Stimulated activated CD4-positive, alpha-beta T cell treated with anti-CD3 and anti-CD28 coated beads, Interleukin-15, amount 100 ng/mL, for 48 hours (primary cell): ENCODE data around the gene MCTP2.

Source experiments
- DNase-seq, 2 donors: peaks; one replicate each; pipeline ENCODE4 v3.0.0-alpha.2; 2020; ENCODE audit warnings: low read depth in 2 of 2

The MCTP2 gene

GRCh38 chr15:94230883-94231722, at the start of gene MCTP2:
MCTP2 (plus strand) TSS chr15:94231561; CDS start chr15:94298266, 66,705 bp downstream.
- peak; percentile 68 to 75 for DNase-seq

GRCh38 chr15:94182883-94183282, 48.5 kb upstream of the MCTP2 start:
- DNase-seq = no peak

- no peak for DNase-seq
These were observed 45.7 kb upstream of the MCTP2 start for GRCh38 chr15:94185547-94186236.

- no peak for DNase-seq
These were observed 44.5 kb upstream of the MCTP2 start for GRCh38 chr15:94186770-94187331.

GRCh38 chr15:94193906-94194305, 37.5 kb upstream of the MCTP2 start:
- DNase-seq = no peak

GRCh38 chr15:94196531-94196930, 34.8 kb upstream of the MCTP2 start:
- no peak for DNase-seq

GRCh38 chr15:94198633-94199032, 32.7 kb upstream of the MCTP2 start:
- no peak for DNase-seq

- DNase-seq = no peak
These were observed 31.6 kb upstream of the MCTP2 start for GRCh38 chr15:94199725-94200124.

- DNase-seq = no peak
These were observed 28.1 kb upstream of the MCTP2 start for GRCh38 chr15:94203306-94203705.

- DNase-seq = no peak
These were observed 26.0 kb upstream of the MCTP2 start for GRCh38 chr15:94205366-94205765.

- DNase-seq = peak; percentile 24 to 33
These were observed 24.7 kb upstream of the MCTP2 start for GRCh38 chr15:94206463-94207167.

GRCh38 chr15:94212291-94212690, 19.1 kb upstream of the MCTP2 start:
- no peak for DNase-seq

- DNase-seq = no peak
These were observed 5.7 kb upstream of the MCTP2 start for GRCh38 chr15:94225616-94226015.

GRCh38 chr15:94228611-94229010, 2.8 kb upstream of the MCTP2 start:
- no peak for DNase-seq

GRCh38 chr15:94229591-94230369, 1.6 kb upstream of the MCTP2 start:
- DNase-seq = peak; percentile 37 to 45

GRCh38 chr15:94230431-94230882, 904 bp upstream of the MCTP2 start:
- no peak for DNase-seq

- no peak for DNase-seq
These were observed 535 bp downstream of the MCTP2 start for GRCh38 chr15:94231723-94232468.

GRCh38 chr15:94233441-94233840, 2.1 kb downstream of the MCTP2 start:
- DNase-seq = no peak

- peak; percentile 53 to 55 for DNase-seq
These were observed 2.9 kb downstream of the MCTP2 start for GRCh38 chr15:94234300-94234699.

- no peak for DNase-seq
These were observed 3.7 kb downstream of the MCTP2 start for GRCh38 chr15:94235041-94235440.

GRCh38 chr15:94235646-94236045, 4.3 kb downstream of the MCTP2 start:
- DNase-seq = no peak
